Gastroesophageal sphincter (tissue), 4 donors: Measurements from ENCODE around the gene OR2D2. TPM values are rescaled to one million over a fixed set of nuclear protein-coding genes. Genes with fewer than 3 reads are reported as not detected.

Experiments used
- ATAC-seq: fragments of 150-250 bp; one replicate; pipeline ENCODE4 v1.9.1; 2016; ENCODE audit warnings: mild to moderate bottlenecking, moderate library complexity
- H3K27ac ChIP-seq, 4 donors: fragments of 200-600 bp; sonication (generic) in 3 of 4; 1 replicate in 3 of 4; 2 replicates in 1 of 4; pipeline ENCODE4 v1.5.1; 2016 to 2019
- H3K27me3 ChIP-seq: fragments of 200-600 bp; sonication (generic); one replicate; pipeline ENCODE4 v1.5.1; 2019
- H3K36me3 ChIP-seq, 2 donors: fragments of 200-600 bp; sonication (generic); one replicate each; pipeline ENCODE4 v1.5.1; 2019; ENCODE audit warnings: control low read depth in 1 of 2
- H3K4me1 ChIP-seq, 3 donors: fragments of 200-600 bp; sonication (generic); 1 replicate in 2 of 3; 2 replicates in 1 of 3; pipeline ENCODE4 v1.5.1; 2016 to 2019; ENCODE audit warnings: control low read depth in 2 of 3
- H3K4me3 ChIP-seq, 2 donors: fragments of 200-600 bp; sonication (generic); one replicate each; pipeline ENCODE4 v1.5.1; 2019; ENCODE audit warnings: mild to moderate bottlenecking in 1 of 2, moderate library complexity in 1 of 2
- H3K9me3 ChIP-seq, 3 donors: fragments of 200-600 bp; sonication (generic); one replicate each; pipeline ENCODE4 v1.5.1; 2017 to 2019; ENCODE audit warnings: control low read depth in 2 of 3
- CTCF ChIP-seq, 4 experiments: fragments of 200-600 bp in 2 of 4; fragments of 450-650 bp in 2 of 4; sonication (generic) in 1 of 4; IDR thresholded peaks; one replicate each; pipeline ENCODE4 v1.5.1; 2017 to 2019; ENCODE audit warnings: antibody characterized with exemption in 4 of 4, mild to moderate bottlenecking in 2 of 4, moderate library complexity in 2 of 4
- EP300 ChIP-seq: sonication (generic); formaldehyde crosslinking; IDR thresholded peaks from one replicate; pipeline ENCODE4 v1.6.1; 2017; ENCODE audit warnings: antibody characterized with exemption, mild to moderate bottlenecking
- POLR2A ChIP-seq, 2 donors: fragments of 450-650 bp; IDR thresholded peaks; one replicate each; pipeline ENCODE4 v1.6.1; 2017; ENCODE audit warnings: antibody characterized with exemption in 2 of 2, mild to moderate bottlenecking in 2 of 2, moderate library complexity in 1 of 2
- POLR2AphosphoS5 ChIP-seq: sonication (generic); formaldehyde crosslinking; IDR thresholded peaks from one replicate; pipeline ENCODE4 v1.6.1; 2017; ENCODE audit warnings: antibody characterized with exemption
- WGBS, 2 donors: methylation state at CpG; one replicate each; pipeline ENCODE4 v1.1.5; 2018; ENCODE audit warnings: low coverage in 1 of 2; 5-methylcytosine and 5-hydroxymethylcytosine counted together
- total RNA-seq, 4 donors: library from RNA; depleted of rRNA; stranded (reverse); fragments of >200 nt; gene quantifications; one replicate each; pipeline ENCODE4 v1.1.0, GENCODE V29; 2016

OR2D2 gene
- total RNA-seq, 4 donors from 2014 or later = 0.31 TPM; not detected in 3

GRCh38 chr11:6900327-6900999 lies 8.2 kb upstream of the OR2D2 start:
- Histone ChIP-seq H3K36me3 (no peaks in the 10 kb centered on the region), H3K27me3 (no peaks in the 10 kb centered on the region), H3K4me1 (no peaks in the 10 kb centered on the region), H3K4me3 (no peak overlapping the region), H3K9me3 (no peaks in the 10 kb centered on the region), H3K27ac (no peak overlapping the region)
- 43 to 63% methylated on average over 2 of the region's 2 CpGs for WGBS, 2 donors
- TF ChIP-seq POLR2AphosphoS5 = no peak
- TF ChIP-seq CTCF (IDR thresholded peaks at IDR 0.05) = no peak
- TF ChIP-seq EP300 = no peak
- TF ChIP-seq POLR2A (IDR thresholded peaks at IDR 0.05) = no peak
- ATAC-seq = no peak

- no peaks in the 10 kb centered on the region for H3K9me3 ChIP-seq
- no peaks in the 10 kb centered on the region for H3K27me3 ChIP-seq
- H3K27ac ChIP-seq = no peak overlapping the region
- no peak overlapping the region for H3K4me3 ChIP-seq
- WGBS, 2 donors = 40 to 63% methylated on average over 1 of the region's 1 CpG
- no peaks in the 10 kb centered on the region for H3K36me3 ChIP-seq
- ATAC-seq = no peak
- H3K4me1 ChIP-seq = no peaks in the 10 kb centered on the region
- TF ChIP-seq EP300 (no peak), POLR2AphosphoS5 (no peak), CTCF (IDR thresholded peaks at IDR 0.05) (no peak), POLR2A (IDR thresholded peaks at IDR 0.05) (no peak)
Measured at GRCh38 chr11:6898911-6899310, 6.6 kb upstream of the OR2D2 start.

- H3K4me3 ChIP-seq = no peak overlapping the region
- no peak for ATAC-seq
- TF ChIP-seq EP300 (no peak), POLR2A (IDR thresholded peaks at IDR 0.05) (no peak), POLR2AphosphoS5 (no peak), CTCF (IDR thresholded peaks at IDR 0.05) (no peak)
Measured at GRCh38 chr11:6895010-6895409, 2.7 kb upstream of the OR2D2 start.

GRCh38 chr11:6894097-6894496 lies 1.8 kb upstream of the OR2D2 start:
- no peaks in the 10 kb centered on the region for H3K36me3 ChIP-seq
- no peaks in the 10 kb centered on the region for H3K27me3 ChIP-seq
- no peak overlapping the region for H3K4me3 ChIP-seq
- no peaks in the 10 kb centered on the region for H3K4me1 ChIP-seq
- ATAC-seq = no peak
- TF ChIP-seq POLR2AphosphoS5 (no peak), EP300 (no peak)
- no peaks in the 10 kb centered on the region for H3K9me3 ChIP-seq
- H3K27ac ChIP-seq = no peak overlapping the region

More at GRCh38 chr11:6895010-6895409, 2.7 kb upstream of the OR2D2 start:
- Histone ChIP-seq H3K36me3 (no peaks in the 10 kb centered on the region), H3K27me3 (no peaks in the 10 kb centered on the region), H3K9me3 (no peaks in the 10 kb centered on the region), H3K27ac (no peak overlapping the region), H3K4me1 (no peaks in the 10 kb centered on the region)

- Histone ChIP-seq H3K4me1 (no peaks in the 10 kb centered on the region), H3K9me3 (peaks cover 0 to 4% (median 0%) of the 10 kb centered on the region in 3 donors), H3K27ac (no peak overlapping the region), H3K36me3 (no peaks in the 10 kb centered on the region), H3K27me3 (no peaks in the 10 kb centered on the region), H3K4me3 (no peak overlapping the region)
- TF ChIP-seq CTCF (IDR thresholded peaks at IDR 0.05) (no peak), POLR2A (IDR thresholded peaks at IDR 0.05) (no peak), EP300 (no peak), POLR2AphosphoS5 (no peak)
- no peak for ATAC-seq
- WGBS, 2 donors = 91% methylated on average over 1 of the region's 1 CpG; no CpG with 5 or more reads in 1 of the 2 donors
Measured at GRCh38 chr11:6889835-6890234, 2.5 kb downstream of the OR2D2 start.
